HepG2 (cell line): ENCODE data around the gene SIKE1. TPM values are rescaled to one million over a fixed set of nuclear protein-coding genes. Genes with fewer than 3 reads are reported as not detected.

Experiments used
- ASH2L ChIP-seq: fragments of 300-600, 200-600 bp; sonication (generic); IDR thresholded peaks from 2 replicates; pipeline ENCODE4 v1.7.0; 2017; ENCODE audit warnings: low read depth, mild to moderate bottlenecking, moderate library complexity, mixed read lengths, low read length; ENCODE audit not compliant: insufficient read length
- FOXJ3 ChIP-seq: sonication (generic); formaldehyde crosslinking; IDR thresholded peaks from 2 replicates; pipeline ENCODE4 v1.4.0; 2020; ENCODE audit warnings: missing genetic modification reagents, mild to moderate bottlenecking, borderline replicate concordance
- GPN1 ChIP-seq: sonication (generic); formaldehyde crosslinking; IDR thresholded peaks from 2 replicates; pipeline ENCODE4 v1.5.1; 2020; ENCODE audit warnings: missing genetic modification reagents, borderline replicate concordance
- HNRNPLL ChIP-seq: fragments of 200-400 bp; formaldehyde crosslinking; IDR thresholded peaks from 2 replicates; pipeline ENCODE4 v1.6.1; 2017; ENCODE audit warnings: mild to moderate bottlenecking, low read depth, low read length; ENCODE audit not compliant: poor library complexity, severe bottlenecking
- IKZF1 ChIP-seq: fragments of 450-650 bp; IDR thresholded peaks from 2 replicates; pipeline ENCODE4 v1.7.1; 2016
- ISX ChIP-seq: sonication (generic); formaldehyde crosslinking; conservative IDR thresholded peaks from 2 replicates; pipeline ENCODE4 v1.5.0; 2020; ENCODE audit warnings: missing genetic modification reagents
- JUNB ChIP-seq: sonication (generic); formaldehyde crosslinking; IDR thresholded peaks from 2 replicates; pipeline ENCODE4 v1.8.0; 2022; ENCODE audit warnings: missing genetic modification reagents, mild to moderate bottlenecking, borderline replicate concordance
- KAT2B ChIP-seq: fragments of 150-350 bp; IDR thresholded peaks from 2 replicates; pipeline ENCODE4 v1.6.1; 2014; ENCODE audit warnings: low read depth, low read length, borderline replicate concordance
- KLF12 ChIP-seq: sonication (generic); formaldehyde crosslinking; IDR thresholded peaks from 2 replicates; pipeline ENCODE4 v1.4.0; 2020; ENCODE audit warnings: missing genetic modification reagents, borderline replicate concordance
- KLF16 ChIP-seq, 2 experiments: sonication (generic) in 1 of 2; formaldehyde crosslinking in 1 of 2; IDR thresholded peaks; 2 replicates each; pipeline versions ENCODE4 v1.6.1 to v1.8.0; 2016 to 2023; ENCODE audit warnings: missing genetic modification reagents in 2 of 2, missing compliant biosample characterization in 1 of 2
- MLLT10 ChIP-seq: sonication (generic); formaldehyde crosslinking; IDR thresholded peaks from 2 replicates; pipeline ENCODE4 v1.4.0; 2020; ENCODE audit warnings: missing genetic modification reagents
- NKX3-1 ChIP-seq: sonication (generic); formaldehyde crosslinking; IDR thresholded peaks from 2 replicates; pipeline ENCODE4 v1.5.0; 2020; ENCODE audit warnings: missing genetic modification reagents
- NR2F2 ChIP-seq: IDR thresholded peaks from 2 replicates; pipeline ENCODE4 v1.6.1; 2012; ENCODE audit warnings: low read depth, inconsistent platforms, borderline replicate concordance
- RFX1 ChIP-seq: fragments of 450-650 bp; IDR thresholded peaks from 2 replicates; pipeline ENCODE4 v1.6.1; 2017
- THAP11 ChIP-seq: IDR thresholded peaks from 2 replicates; pipeline ENCODE4 v1.6.1; 2016; ENCODE audit warnings: missing biosample characterization, missing genetic modification reagents
- XBP1 ChIP-seq: sonication (generic); formaldehyde crosslinking; IDR thresholded peaks from 2 replicates; pipeline ENCODE4 v1.5.0; 2020; ENCODE audit warnings: missing genetic modification reagents
- YY1 ChIP-seq: IDR thresholded peaks from 2 replicates; pipeline ENCODE4 v1.6.1; 2011; ENCODE audit warnings: low read length, low read depth, moderate library complexity, mild to moderate bottlenecking; ENCODE audit not compliant: insufficient read depth, insufficient replicate concordance
- ZC3H13 ChIP-seq: sonication (generic); formaldehyde crosslinking; IDR thresholded peaks from 2 replicates; pipeline ENCODE4 v1.8.1; 2023; ENCODE audit warnings: mild to moderate bottlenecking, missing genetic modification reagents, moderate library complexity
- ZEB1 ChIP-seq: IDR thresholded peaks from 2 replicates; pipeline ENCODE4 v1.6.1; 2012; ENCODE audit warnings: mild to moderate bottlenecking, low read depth, inconsistent platforms; ENCODE audit not compliant: insufficient replicate concordance
- ZFP37 ChIP-seq: sonication (generic); formaldehyde crosslinking; IDR thresholded peaks from 2 replicates; pipeline ENCODE4 v1.4.0; 2020; ENCODE audit warnings: missing genetic modification reagents, borderline replicate concordance
- ZIK1 ChIP-seq: sonication (generic); formaldehyde crosslinking; IDR thresholded peaks from 2 replicates; pipeline ENCODE4 v1.5.0; 2020; ENCODE audit warnings: mild to moderate bottlenecking, low read depth, missing genetic modification reagents, borderline replicate concordance
- ZNF207 ChIP-seq: fragments of 450-650 bp; IDR thresholded peaks from 2 replicates; pipeline ENCODE4 v1.6.1; 2016; ENCODE audit warnings: antibody characterized with exemption, borderline replicate concordance
- ZNF24 ChIP-seq: fragments of 450-650 bp; IDR thresholded peaks from 2 replicates; pipeline ENCODE4 v1.6.1; 2017; ENCODE audit warnings: antibody characterized with exemption, mild to moderate bottlenecking
- ZNF3 ChIP-seq: IDR thresholded peaks from 2 replicates; pipeline ENCODE4 v1.7.0; 2017; ENCODE audit warnings: inconsistent platforms
- ZNF451 ChIP-seq: sonication (generic); formaldehyde crosslinking; IDR thresholded peaks from 2 replicates; pipeline ENCODE4 v1.5.0; 2020; ENCODE audit warnings: mild to moderate bottlenecking, missing genetic modification reagents
- ZNF562 ChIP-seq: sonication (generic); formaldehyde crosslinking; IDR thresholded peaks from 2 replicates; pipeline ENCODE4 v1.8.0; 2022; ENCODE audit warnings: missing genetic modification reagents, borderline replicate concordance
- ZNF564 ChIP-seq: sonication (generic); formaldehyde crosslinking; IDR thresholded peaks from 2 replicates; pipeline ENCODE4 v1.8.1; 2023; ENCODE audit warnings: mild to moderate bottlenecking, missing genetic modification reagents
- ZNF737 ChIP-seq: sonication (generic); formaldehyde crosslinking; IDR thresholded peaks from 2 replicates; pipeline ENCODE4 v1.5.0; 2020; ENCODE audit warnings: missing genetic modification reagents, mild to moderate bottlenecking, borderline replicate concordance
- ZNF766 ChIP-seq: sonication (generic); formaldehyde crosslinking; IDR thresholded peaks from 2 replicates; pipeline ENCODE4 v1.5.0; 2020; ENCODE audit warnings: missing genetic modification reagents, borderline replicate concordance
- ZSCAN21 ChIP-seq: sonication (generic); formaldehyde crosslinking; IDR thresholded peaks from 2 replicates; pipeline ENCODE4 v1.8.0; 2022; ENCODE audit warnings: mild to moderate bottlenecking, missing genetic modification reagents, moderate library complexity, borderline replicate concordance
- ZXDC ChIP-seq: sonication (generic); formaldehyde crosslinking; IDR thresholded peaks from 2 replicates; pipeline ENCODE4 v1.5.0; 2020; ENCODE audit warnings: mild to moderate bottlenecking, missing genetic modification reagents
- polyA plus RNA-seq, 8 experiments: library from polyadenylated mRNA; depleted of rRNA in 3 of 8; stranded (reverse) in 7 of 8; unstranded in 1 of 8; fragments of >200 nt; fragmentation: Illumina TruSeq in 4 of 8; extraction: Trizol in 4 of 8; gene quantifications; 2 replicates each; pipeline versions ENCODE4 v1.2.1 to v1.2.3, GENCODE V29; 2011 to 2016; ENCODE audit warnings: low read depth in 4 of 8, missing spikeins in 1 of 8, mixed read lengths in 1 of 8; ENCODE audit not compliant: insufficient read depth in 1 of 8
- total RNA-seq, 5 experiments: library from RNA; depleted of rRNA; stranded (reverse); fragments of >200 nt; fragmentation: Illumina TruSeq; extraction: Trizol; gene quantifications; 2 replicates each; pipeline ENCODE4 v1.2.3, GENCODE V29; 2016; ENCODE audit warnings: low read depth in 1 of 5

The SIKE1 gene
- total and polyA plus RNA-seq, 2 of the 13 experiments (the other 11 are each of a cell fraction or from before 2014, with no cell fraction given): 36.5 to 58.4 TPM

GRCh38 chr1:114757455-114758255 is 22.8 kb downstream of the SIKE1 start, which contains the start of gene CSDE1 (continued):
- peak; percentile 36; the same call in 1 of the 2 replicates for TF ChIP-seq KLF12
- TF ChIP-seq NR2F2: no peak
- peak; percentile 48 for TF ChIP-seq HNRNPLL
- no peak for TF ChIP-seq JUNB (CRISPR knock-in tag)
- TF ChIP-seq ZNF24: no peak
- TF ChIP-seq RFX1: no peak
- TF ChIP-seq ASH2L: peak; percentile 94
- no peak for TF ChIP-seq ISX (CRISPR knock-in tag)
- peak; percentile 95 for TF ChIP-seq YY1
- no peak for TF ChIP-seq ZFP37
- no peak for TF ChIP-seq ZNF766 (CRISPR knock-in tag)
- TF ChIP-seq GPN1 (CRISPR knock-in tag): no peak
- no peak; the same call in 1 of the 2 replicates for TF ChIP-seq ZC3H13 (CRISPR knock-in tag)
- no peak for TF ChIP-seq ZNF3 (CRISPR knock-in tag)
- no peak for TF ChIP-seq IKZF1
- no peak for TF ChIP-seq ZNF207
- TF ChIP-seq KAT2B: no peak
- no peak for TF ChIP-seq ZNF562
- TF ChIP-seq NKX3-1 (CRISPR knock-in tag): peak; percentile 44; the same call in 1 of the 2 replicates
- 0 out of 2 replicates have a peak, but pooled peaks have one; percentile 23 for TF ChIP-seq ZNF564 (CRISPR knock-in tag)
- TF ChIP-seq ZSCAN21 (CRISPR knock-in tag): 0 out of 2 replicates have a peak, but pooled peaks have one; percentile 22
- TF ChIP-seq MLLT10 (CRISPR knock-in tag): no peak
- no peak for TF ChIP-seq FOXJ3 (CRISPR knock-in tag)
- peak; percentile 57 for TF ChIP-seq ZNF451
- TF ChIP-seq ZNF737 (CRISPR knock-in tag): no peak
- no peak for TF ChIP-seq ZIK1 (CRISPR knock-in tag)
- TF ChIP-seq ZXDC (CRISPR knock-in tag): no peak
- TF ChIP-seq KLF16 (CRISPR knock-in tag; IDR thresholded peaks at IDR 0.05): no peak; a peak in 2 of 4 replicates
- no peak for TF ChIP-seq XBP1 (CRISPR knock-in tag)
- peak; percentile 96 for TF ChIP-seq THAP11 (CRISPR knock-in tag)
- no peak for TF ChIP-seq ZEB1
